Globus pallidus (tissue), 1 donor: ENCODE measurements around the gene SMIM12.

Experiments used
- DNase-seq: peaks from one replicate; pipeline ENCODE4 v3.0.0-alpha.2; 2015; ENCODE audit warnings: low spot score

SMIM12 gene

GRCh38 chr1:34859446-34860200 lies at the start of gene SMIM12:
TSS of gene SMIM12 (minus strand) at chr1:34859749. CDS start at chr1:34855977, 3,772 bp downstream.
- DNase-seq: peak; percentile 91

DNA sequence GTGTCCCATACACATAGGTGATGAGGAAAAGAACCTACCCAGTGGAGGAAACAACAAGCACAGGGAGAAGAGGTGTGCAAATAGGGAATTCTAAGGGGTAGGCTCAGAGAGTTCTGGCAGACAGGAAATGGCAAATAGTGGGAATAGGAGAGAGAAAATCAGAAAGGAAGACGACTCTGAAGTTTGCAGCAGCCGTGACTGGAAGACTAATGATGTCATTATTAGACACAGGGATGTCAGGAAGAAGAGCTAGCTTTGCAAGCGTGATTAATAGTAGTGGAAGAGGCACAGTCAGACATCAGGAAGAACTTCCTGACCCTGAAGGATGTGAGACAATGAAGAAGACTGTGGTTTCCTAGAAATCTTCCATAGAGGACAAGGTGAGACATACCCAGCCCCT lies 48.8 kb upstream of the SMIM12 start:
- no peak for DNase-seq

DNA sequence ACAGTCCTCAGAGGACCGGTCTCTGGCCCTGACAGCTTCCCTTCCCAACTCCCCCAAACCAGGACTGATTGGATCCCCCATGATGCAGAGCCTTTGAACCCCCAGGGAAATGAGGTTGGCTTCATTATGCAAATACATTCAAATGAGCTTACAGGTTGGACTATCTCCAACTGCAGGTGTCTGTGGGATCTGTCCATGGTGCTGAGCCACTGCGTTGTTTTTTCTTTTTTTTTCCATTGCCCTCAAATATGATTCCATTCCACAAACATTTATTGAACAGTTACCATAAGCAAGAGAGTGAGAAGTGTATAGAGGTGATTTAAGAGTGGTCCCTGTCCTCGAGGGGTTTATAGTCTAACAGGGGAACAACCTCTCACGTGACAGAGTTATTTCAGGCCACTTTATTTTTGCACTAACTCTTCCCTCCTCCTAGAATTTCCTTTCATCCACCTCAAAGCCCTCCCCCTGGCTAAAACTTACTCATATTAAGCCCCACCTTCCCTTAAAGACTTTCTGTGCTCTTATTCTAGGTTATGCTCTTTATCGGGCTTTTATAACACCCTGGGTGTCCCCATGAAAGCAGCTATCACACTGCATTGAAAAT lies 48.0 kb upstream of the SMIM12 start:
- DNase-seq: no peak

GRCh38 chr1:34906756-34907155 lies 47.2 kb upstream of the SMIM12 start:
- no peak for DNase-seq

DNA sequence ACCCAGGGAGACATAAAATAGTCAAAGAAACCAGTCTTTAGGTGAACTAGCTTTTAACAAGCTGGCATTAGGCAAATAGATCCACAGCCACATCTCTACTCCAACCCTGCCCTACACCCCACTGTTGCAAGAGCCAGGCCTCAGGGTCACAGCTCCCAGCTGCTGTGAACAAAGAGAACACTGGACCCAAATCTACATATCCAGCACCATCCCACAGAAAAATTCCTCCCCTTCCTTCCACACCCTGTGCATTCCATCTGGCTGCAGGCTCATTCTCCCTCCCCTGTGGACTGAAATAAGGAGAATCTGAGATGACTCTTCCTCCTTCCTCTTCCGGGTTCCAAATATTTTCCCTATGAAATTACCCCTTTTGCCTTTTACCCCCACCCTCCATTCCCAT lies 46.7 kb upstream of the SMIM12 start:
- no peak for DNase-seq

DNA sequence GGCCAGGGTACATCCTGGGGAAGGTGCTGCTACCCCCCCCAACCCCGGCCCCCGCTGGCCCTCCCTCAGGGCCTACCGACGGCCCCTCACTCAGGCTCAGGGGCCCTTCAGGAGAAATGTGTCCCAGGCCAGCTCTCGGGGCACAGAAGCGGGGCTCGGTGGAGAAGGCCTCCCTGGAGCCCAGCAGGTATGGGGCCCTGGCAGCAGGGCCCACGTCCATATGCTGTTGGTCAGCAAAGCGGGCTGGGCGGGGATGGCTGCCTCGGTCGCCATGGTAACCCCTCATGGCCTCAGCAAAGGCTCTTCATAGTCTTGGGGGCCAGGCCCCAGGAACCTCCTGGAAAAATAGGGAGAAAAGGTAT lies 45.5 kb upstream of the SMIM12 start:
- DNase-seq: no peak

GRCh38 chr1:34904236-34905097 lies 44.9 kb upstream of the SMIM12 start:
- DNase-seq: no peak

DNA sequence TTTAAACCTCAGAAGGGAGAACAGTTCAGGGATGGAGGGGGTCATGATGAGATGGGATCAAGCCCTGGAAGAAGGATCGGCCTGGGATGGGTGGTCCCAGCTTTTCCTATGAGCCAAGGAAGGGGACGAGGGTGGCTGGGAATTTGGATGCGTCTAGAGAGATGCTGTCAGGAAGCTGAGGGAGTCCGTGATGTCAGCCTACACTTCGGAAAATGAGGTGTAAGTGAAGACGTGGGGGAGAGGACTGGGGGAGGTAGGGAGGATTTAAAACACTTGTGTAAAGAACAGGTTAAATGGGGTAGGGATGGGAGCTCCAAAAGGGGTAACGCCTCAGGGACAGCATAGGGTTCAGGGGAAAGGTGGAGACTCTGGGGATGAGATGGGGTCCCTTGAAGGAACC lies 42.4 kb upstream of the SMIM12 start:
- no peak for DNase-seq

GRCh38 chr1:34900775-34901502 lies 41.4 kb upstream of the SMIM12 start:
- DNase-seq: no peak

DNA sequence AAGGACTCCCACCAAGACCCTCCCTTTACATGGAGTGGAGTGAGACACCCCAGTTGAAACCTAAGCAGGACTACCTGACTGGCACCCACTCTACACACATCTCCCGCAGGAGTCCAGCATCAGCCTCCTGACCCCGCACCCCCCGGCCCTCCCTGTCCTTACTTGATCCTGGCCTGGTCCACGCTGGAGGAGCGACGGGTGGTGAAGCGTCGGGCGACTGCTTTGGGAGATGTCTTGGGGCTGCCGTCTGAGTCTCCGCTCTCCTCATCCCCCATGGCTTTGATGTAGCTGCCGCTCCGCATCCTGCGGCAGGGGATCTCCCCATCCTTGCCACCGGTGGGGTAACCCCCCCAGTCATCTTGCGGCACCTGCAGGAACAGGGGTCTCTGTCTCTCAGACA lies 40.4 kb upstream of the SMIM12 start:
- no peak for DNase-seq

DNA sequence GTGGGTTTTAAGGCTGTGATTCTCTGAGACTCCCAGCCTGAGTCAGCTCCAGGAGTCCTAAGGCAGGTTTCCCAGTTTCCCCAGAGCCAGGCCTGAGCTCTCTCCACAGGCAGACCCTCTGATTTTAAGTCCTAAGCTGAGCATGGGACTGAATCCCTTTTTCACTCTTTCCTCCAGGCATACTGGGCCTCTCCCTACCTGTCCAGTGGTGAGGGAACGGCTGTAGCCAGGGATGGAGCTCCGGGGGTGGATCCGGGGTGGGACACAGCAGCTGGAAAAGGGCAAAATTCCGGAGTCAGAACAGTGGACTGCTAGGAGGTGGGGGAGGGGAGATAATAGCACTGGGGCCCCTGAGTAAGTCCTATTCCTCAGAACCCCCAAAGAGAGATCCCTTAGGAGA lies 39.9 kb upstream of the SMIM12 start:
- DNase-seq: no peak

GRCh38 chr1:34898330-34898761 lies 38.8 kb upstream of the SMIM12 start:
- no peak for DNase-seq

DNA sequence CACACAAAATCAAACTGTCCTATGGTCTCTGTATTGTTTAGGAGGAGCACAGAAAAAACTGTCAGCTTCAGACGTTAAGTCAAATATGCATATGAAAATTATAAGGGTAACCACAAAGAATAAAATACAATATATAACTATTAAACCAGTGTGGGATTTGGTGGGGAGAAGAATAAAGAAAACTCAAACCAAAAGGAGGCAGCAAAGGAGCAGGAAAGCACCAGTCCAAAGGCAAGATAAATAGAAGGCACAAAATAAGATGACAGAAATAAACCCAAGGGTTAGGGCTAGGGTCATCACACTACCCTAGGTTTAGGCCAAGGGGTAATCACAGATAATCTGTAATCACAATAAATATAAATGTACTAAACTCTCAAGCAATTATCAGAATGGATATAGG lies 37.1 kb upstream of the SMIM12 start:
- no peak for DNase-seq

DNA sequence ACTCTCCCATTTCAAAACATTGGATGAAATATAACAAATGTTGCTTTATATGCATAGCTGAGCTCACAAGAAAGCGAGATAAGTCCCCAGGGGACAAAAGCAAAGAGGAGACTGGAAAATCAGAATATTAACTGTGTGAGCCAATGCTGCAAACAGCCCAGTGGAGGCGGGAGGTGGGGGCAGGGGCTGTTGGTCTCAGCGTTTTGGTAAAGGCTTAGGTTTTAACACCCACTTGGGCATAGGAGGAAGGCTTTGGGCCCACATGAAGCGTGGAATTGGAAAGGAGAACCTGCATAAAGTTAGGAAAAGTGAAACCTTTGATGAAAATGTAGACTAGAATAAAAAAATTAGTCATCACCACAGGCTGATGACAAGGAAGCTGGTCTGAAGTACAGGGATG lies 30.2 kb upstream of the SMIM12 start:
- DNase-seq: no peak

DNA sequence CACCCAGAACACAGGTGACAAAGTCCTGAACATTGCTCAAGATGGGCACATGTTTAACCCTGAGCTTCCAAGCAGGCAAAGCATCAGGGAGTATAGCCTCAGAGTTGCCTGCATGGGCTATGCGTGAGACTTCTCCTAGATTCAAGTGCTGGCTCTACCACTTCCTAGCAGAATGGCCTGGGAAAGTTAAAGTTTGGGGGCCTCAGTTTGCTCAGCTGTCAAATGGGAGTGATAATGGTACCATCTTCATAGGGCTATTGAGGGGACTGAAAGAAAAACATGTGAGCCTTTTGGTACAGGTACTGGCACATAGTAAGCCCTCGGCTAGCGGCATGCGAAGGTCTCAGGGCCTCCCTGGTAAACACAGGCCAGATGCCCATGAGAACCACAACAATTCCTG lies 28.0 kb upstream of the SMIM12 start:
- no peak for DNase-seq

DNA sequence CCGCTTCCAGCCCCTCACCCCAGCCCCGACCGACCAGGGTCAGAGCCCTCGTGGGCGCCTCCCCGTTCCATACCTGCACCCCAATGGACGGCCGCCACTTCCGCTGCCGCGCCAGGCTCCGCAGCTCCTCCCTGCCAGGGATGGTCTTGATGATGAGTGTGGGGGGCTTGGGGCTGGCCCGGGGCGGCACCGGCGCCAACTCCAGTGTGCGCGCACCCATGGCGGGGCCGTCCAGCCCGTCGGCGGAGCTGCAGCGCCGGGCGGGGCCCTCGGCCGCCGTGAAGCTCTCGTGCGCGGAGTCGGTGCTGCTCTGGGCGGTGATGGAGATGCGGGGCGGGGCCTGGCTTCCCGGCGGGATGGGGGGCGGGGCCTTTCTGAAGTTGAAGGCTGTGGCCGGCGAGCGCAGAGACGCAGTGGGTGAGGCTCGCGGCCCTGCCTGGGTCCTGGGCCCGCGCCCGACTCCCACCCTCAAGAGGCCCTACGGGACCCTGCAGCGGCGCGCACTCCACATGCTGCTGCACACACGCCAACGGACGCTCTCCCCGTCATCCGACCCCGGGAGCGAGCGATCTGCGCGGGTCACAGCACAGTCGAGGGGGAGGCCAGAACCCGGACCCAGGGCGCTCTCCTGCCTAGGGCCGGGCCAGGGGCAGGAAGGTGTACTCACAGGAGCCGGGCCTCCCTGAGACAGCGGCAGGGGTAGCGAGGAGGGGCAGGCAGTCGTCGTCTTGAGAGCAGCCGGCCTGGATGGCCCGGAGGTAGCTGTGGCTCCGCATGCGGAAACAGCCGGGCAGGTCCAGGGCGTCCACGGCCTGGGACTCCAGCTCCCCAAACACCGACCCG lies 26.1 kb upstream of the SMIM12 start:
- no peak for DNase-seq

DNA sequence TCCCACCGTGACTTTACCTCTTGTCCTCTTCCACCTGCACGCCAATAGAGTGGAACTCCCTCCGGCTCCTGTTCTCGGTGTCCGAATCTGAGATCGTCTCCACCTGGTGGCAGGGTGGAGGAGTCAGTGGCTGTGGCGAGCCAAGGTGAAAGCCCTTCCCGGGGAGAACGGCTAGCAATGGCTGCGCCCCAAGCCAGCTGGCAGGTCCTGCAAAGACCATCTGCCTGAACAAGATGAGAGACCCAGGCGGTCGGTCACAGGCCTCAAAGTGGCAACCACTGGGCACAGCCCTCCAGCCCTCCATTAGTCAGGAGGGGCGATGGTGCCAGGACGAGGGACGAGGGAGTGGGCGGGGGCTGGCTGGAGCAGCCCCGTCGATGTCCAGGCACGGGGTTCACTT lies 25.4 kb upstream of the SMIM12 start:
- no peak for DNase-seq

DNA sequence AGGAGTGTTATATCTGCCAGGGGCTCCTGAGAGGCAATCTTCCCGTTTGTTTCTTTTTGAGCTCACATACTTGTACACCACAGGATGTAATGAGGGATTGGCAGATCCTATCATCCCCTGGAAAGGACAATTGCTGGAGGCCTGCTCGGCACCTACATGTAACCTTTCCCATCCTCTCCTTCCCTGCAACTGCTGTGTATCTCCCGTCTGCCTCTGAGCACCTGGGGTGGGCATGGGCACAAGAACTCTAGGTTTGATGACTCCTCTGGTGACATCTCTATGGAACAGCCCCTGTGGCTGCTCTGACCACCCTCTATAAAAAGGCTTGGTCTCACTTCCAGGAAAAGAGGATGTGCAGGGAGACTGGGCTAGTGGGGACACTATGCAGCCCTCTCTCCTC lies 25.0 kb upstream of the SMIM12 start:
- no peak for DNase-seq

DNA sequence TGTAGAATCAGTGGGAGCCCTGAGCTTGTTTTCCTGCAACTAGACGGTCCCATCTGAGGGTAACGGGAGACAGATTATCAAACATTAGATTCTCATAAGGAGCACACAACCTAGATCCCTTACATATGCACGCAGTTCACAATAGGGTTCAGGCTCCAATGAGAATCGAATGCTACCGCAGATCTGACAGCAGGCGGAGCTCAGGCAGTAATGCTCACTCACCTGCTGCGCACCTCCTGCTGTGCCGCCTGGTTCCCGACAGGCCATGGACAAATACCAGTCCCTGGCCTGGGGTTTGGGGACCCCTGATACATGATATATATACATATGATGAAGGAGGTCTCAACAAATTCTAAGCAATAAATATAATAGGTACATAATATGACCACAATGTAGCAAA lies 19.7 kb upstream of the SMIM12 start:
- DNase-seq: no peak

DNA sequence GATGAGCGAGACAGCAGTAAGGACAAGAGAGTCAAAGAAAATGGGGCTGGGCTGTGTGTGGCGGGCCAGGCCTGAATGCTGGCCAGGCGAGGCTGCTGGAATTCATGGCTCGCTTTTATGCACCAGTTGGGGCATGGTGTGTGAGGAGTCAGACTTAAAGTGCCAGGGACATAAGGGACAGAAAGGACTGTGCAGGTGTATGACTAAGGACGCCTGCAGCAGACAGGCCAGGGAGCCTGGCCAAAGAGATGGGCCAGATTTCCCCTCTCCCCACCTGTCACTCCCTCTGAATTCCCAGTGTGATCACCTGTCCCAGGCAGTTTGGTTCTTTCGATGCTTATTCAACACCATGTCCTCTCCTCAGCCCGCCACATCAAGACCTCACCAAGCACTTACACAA lies 16.9 kb upstream of the SMIM12 start:
- no peak for DNase-seq

DNA sequence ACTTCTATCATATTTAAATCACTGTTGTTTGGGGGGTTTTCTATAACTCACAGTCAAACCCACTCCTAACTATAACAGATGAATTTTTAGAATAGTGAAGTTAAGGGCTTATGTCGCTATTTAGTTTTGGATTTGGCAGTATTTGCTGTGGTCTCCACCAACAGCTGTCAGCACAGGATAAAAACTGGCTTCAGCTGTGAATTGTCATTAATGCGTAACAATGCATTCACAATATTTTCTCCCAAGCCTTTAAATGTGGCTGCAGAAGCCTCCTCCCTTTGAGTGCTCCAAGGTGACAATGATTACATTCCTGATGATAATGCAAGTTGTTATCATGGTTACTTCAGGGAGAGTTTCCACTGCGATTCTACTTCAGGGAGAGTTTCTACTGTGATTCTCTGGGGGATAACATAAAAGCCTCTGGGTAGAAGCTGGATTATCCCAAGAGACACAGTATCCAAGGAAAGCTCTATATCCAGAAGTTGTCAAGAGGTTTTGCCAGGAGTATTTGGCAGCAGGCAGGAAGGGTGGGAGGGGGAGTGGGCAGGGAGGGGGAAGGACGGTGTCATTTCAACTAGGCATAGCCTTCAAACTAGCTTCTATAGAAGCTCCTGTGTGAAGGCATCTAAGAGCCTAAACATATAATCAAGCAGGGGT lies 14.9 kb upstream of the SMIM12 start:
- DNase-seq: no peak
